Fibroblast of skin of abdomen (primary cell): ENCODE measurements around the gene TLE3.
A peak's percentile ranks its signal among the peaks of the same experiment; 100 is the strongest.

Experiments
- DNase-seq: peaks from one replicate; pipeline ENCODE4 v3.0.0-alpha.2; 2013

Gene TLE3

DNA sequence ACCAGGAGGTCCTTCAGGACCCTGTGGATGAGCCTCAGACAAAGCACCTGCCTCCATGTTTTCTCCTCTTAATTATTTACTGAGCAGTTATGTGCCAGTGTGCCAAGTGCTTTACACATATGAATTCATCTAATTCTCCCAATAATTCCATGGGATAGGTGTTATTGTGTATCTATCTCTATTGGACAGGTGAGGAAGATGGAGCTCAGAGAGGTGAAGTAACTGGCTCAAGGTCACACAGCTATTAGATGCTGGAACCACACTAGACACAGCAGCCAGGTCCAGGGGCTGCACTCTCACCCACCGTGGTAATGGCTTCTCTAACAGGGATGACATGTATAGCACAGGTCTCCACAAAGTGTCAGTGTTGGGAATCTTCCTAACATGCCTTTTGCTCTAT lies 70.2 kb downstream of the TLE3 start:
- DNase-seq: no peak

DNA sequence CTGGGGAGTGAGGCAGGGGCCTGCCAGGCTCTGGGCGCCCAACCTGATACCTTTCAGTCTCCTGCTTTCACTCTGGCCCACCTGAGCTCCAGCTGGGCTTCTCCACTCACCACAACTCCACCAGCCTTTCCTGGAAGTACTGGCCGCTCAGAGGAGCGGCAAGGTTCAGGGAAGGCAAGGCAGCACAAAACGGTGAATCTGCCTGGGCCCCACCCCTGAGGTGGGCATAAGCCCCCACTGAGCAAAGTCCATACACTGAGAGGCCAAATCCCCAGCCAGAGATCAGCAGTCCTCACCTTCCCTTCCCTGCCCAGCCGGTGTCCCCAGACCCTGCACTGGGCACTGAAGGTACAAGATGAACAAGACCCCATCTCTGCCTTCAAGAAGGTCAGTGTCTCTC lies 70.7 kb downstream of the TLE3 start:
- no peak for DNase-seq

DNA sequence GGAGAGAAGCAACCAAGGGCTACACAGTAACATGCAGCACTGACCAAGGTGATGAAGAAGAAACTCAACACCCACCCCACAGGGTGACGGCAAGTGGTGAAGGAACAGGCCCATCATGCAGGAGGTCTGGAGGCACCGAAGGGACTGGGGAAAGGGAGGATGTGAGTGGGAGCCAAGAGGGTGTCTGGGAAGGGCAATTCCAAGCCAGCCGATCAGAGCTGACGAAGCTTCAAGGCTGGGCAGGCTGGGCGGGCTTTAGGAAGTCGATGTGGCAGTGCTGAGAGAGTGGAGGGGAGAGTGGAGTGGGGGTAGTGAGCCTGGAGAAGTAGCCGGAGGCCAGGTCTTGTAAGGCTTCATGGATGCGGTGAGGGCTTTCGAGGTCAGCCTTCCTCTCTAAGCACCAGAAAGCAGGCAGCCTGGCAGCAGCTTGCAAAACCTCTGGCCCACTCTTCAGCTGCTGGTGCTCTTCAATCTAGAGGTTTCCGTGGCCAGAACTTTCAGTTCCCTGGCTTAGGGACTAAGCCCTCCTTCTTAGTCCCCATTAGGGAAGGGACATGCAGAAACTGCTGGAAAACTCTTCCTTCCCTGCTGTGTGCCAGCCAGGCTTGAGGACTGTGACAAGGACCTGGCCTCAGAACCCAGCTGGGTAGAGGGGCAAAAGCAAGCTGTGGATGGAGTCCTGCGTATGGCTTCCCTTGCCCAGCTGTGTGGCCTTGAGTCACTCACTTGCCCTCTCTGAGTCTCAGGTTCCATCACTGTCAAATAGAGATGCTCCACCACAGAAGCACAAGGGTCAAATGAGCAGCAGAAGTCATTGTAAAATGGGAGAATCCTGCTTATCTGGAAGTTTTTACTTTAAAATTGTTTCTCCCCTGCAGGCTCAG lies 72.1 kb downstream of the TLE3 start:
- no peak for DNase-seq

DNA sequence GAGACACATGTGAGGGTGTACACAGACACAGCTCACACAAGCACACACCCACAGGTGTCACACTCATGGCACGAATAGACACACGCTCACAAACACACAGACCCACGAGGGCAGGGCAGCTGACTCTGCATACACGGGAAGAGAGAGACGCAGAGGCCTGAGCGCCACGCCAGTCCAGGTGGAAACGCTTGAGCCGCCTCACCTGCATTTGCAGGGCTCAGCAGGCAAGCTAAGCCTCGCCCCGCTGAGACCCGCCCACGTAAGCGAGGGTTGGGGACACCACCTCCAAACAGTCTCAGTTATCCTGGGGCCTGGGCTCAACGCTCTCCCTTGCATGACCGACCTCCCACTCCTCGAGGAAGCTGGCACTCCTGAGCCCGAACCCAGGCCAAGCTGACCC lies 73.2 kb downstream of the TLE3 start:
- no peak for DNase-seq

DNA sequence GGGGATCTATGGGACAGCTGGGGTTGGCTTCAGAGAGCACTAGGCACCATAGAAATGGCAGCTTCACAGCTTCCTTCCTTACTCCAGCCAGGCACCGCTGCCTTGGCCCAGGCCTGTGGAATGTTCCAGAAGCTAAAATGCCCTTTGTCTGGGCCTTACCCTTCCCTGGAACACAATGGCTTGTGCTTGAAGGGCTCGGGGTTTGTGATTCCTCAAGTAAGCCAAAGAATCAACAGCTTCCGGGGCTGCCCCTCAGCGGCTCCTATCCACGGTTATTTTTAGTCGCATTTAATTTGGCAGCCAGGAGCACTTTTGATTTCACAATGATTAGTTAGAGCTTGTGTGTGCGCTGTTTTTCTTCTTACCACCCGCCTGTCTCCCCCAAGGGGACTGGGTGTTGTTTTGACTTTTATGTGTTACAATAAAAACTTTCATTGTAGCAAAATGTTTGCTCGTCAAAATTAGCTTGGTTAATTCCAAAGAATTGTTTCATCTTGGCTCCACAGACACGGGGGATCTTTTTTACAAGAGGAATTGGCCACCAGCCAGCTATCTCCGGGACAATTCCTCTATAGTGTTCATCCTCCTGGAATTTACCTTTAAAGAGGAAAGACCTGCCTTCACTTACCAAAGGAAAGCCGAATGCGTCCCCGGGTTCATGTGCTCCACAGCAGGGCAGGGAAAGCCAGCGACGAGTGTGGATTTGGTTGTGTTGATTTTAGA lies 73.8 kb downstream of the TLE3 start:
- peak; percentile 77 for DNase-seq

DNA sequence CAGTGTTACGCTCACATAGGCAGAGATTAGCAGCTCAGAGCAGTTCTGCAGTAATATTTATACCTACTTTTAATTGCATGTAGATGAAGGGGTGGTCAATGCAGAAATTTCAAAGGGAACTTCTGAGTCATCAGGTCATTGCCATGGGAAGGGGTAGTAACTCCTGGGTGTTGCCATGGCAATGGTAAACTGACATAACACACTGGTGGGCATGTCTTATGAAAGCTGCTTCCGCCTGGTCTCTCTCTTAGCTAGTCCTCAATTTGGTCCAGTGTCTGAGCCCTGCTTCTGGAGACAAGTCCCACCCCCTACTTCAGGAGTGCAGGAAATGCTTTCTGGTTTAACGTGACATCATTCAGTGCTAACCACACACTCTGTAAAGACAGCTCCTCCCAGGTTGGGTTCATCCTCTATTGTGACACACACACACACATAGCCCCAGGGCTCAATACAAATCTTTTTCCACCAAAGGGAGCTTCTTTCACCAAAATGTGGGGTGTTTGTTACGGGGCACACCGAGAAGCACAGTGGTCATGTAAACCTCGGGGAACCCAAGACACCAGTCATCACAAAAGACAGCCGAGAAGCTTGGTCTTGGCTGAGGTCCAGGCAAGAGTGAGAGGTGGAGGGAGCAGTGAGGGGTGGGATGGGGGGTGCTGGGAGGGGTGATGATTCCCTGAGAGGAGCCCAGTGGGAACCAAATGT lies 74.5 kb downstream of the TLE3 start:
- DNase-seq: peak; percentile 90

DNA sequence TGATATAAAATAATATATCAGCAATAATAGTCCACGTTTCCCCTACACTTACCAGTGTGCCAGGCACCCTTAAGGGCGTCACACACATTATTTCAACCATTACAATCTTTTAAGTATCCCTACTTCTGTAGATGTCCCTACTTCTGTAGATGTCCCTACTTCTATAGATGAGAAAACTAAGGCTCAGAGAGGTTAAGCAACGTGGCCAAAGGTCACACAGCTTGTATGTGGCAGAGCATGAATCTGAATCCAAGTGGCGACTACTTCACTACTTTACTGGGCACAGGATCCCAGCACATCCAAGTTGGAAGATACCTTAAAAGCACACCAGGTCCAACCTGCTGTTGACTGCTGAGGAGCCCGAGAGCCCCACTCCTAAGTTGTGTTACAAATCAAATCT lies 77.5 kb downstream of the TLE3 start:
- DNase-seq: no peak

DNA sequence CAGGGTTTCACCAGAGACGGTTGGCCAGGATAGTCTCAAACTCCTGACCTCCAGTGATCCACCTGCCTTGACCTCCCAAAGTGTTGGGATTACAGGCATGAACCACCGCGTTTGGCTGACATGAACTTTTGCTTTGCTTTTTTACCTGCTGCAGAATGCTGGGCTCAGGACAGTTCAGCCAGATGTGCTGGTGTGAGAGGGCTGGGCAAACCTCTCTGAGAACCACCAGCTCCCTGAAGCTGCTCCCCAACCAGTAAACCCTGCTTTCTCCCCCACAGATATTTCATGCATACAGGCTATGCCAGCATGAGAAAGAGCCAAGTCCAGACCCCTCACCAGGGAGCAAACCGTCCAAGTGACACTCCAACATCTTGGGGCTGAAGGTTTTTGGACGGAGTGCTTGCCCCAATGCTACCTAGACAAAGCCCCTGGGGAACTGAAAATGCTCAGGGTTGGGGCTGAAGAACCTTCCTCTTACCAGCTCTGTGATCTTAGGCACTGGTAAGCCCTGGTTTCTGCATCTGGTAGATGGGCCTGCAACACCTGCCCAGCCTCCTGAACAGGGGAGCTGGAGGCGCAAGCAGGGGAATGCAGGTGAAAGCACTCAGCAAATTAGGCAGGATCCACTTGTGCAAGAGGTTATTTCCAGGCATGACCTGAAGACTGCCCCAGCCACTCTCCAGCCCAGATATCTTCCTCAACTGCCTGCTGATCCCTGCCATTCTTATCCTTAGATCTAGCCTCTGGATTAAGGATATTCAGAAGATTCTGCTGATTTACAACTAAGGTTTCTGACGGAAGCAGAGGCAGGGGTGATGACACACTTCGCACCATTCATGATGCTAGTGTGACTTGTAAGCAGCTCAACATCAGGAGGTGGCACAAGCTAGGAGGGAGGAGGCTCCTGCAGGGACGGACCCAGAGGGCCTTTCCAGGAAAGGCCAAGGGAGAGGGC lies 78.8 kb downstream of the TLE3 start:
- DNase-seq: no peak

DNA sequence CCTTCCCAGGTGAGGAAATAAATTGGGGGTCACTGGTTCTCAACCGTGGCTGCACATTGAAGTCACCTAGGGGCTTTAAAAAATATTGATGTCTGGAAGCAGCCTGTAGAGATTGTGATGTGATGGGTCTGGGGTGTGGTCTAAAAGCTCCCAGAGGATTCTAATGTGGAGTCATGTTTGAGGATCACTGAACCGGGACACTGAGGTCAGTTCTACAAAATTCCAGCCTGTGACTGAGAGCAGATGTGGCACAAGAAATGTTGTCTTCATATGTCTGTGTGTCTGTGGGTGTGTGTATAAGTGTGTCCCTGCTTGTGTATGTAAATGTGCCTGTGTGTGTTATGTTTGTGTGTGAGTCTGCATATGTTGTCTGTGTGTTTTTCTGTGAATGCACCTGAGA lies 79.9 kb downstream of the TLE3 start:
- no peak for DNase-seq

DNA sequence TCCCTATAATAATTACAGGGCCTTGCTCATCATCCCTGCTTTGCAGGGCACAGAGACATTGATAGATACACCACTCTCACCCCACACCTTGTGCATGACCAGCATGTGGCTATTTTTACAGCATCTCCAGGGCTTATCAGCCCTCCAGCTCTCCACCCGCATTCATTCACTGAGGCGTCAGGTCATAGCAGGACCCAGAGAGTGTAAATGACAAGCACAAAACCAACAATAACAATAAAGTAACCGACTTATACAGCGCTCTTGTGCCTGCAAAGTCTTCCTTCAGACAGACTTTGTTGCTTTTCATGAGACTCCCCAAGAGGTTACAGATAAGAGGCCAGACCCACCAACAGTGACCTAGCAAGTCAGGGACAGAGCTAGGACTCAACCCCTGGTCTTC lies 80.7 kb downstream of the TLE3 start:
- no peak for DNase-seq

DNA sequence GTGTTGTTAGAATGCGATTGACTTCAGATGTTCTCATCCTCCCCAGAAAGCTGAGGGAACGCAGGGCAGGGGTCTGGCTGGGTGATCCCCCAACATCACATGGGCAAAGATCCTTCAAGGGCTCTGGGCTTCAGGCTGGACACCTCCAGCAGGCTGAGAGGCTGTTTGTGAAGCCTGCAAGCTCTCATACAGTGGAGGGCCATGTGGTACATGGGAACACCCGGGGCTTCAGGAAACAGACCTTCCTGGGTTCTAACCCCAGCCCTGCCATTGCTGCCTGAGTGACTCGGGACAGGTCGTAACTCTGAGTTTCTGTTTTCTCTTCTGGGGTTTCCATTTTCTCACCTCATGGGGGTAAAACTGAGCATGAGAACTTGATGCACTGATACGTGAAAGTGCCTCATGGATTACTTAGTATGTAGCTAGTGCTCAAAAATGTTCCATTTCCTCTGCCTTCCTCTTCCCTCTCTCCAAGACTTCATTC lies 81.2 kb downstream of the TLE3 start:
- DNase-seq: no peak

DNA sequence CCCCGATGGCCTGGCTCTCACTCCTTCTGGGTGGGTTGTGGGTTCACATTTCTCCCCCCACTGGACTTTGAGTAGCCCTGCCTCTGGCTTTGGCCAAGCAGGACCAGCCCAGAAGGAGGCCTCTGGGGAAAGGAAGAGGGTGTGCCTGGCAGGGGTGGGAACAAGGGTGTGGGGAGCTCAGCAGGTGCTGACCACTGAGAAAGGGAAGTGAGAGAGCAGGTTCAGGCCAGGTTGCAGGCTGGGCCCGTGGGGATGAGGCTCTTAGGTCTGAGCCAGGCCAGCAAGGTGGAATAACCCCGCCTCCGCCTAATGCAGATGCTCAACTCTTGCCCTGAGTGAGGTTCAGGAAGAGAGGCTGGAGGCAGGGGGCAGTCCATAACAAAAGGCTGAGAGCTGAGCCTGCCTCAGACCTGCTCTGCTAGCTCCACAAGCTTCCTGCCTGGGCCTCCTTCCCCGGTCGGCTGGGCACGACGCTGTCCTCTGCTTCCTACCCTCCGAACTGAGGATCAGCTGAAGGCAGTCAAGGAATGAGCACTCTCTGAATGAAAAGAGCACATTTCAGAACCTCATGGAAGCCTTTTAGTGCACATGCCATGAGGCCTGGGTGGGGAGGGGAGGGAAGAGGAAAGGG lies 82.7 kb downstream of the TLE3 start:
- no peak for DNase-seq

DNA sequence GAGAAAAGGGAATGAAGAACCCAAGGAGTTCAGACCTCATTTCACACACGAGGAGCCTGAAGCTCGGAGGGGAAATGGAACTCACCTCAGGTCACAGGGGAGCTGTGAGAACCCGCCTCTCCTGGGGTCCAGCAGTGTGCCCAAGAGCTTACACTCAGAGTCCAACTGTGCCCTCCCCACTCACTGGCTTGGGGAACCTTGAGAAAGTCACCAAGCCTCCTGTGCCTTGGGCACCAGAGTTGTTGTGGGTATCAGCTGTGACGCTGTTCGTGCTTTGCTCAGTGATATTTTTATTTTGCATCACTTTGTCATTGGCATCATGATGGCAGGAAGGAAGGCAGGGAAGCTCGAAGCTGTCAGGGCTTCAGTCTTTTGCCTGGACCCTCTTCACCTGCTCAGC lies 83.4 kb downstream of the TLE3 start:
- no peak for DNase-seq

DNA sequence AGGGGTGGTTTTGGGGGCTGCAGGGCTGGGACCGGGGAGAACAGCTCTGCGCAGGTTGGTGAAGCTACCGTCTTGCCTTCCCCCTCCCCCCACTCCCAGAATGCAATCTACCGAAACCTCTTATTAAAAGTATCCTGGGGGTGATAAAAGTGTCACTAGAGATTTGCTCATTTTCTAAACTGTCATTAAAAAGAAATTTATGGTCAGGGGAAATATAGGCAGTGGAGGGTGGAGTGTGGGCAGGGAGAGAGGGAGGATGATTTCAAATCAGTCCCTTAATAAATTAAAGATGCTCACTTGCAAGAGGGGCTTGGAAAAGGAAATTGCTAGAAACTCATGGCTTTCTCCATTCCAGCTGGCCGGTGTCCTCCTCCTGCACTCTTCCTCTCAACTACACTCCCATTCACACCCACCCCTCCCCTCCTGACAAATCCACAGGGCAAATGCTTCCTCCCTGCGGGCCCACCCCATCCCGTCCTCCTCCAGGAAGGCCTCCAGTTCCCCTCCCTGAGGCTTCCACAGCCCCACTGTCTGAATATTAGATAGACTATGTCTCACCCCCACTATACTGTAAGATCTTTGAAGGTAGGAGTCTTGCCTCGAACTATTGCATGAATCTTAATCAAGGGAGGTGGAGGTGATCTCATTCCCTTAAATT lies 83.9 kb downstream of the TLE3 start:
- no peak for DNase-seq

DNA sequence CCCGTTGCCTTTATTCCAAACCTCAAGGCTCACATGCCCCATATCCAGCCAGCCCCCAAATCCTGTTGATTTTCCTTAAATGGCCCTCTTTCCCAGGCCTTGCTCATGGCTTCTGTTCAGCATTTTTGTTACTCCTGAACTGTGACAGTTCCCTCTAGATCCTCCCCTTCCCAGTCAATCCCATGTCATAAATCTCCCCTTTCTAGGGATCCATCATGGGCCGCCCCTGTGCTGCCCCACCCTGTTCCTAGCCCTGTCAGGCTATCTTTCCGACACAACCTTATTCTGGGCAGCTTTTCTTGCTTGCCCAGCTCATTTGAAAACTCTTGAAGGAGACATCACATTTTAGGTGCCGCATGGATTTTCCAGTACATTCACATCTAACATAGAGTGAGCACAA lies 84.8 kb downstream of the TLE3 start:
- DNase-seq: no peak

DNA sequence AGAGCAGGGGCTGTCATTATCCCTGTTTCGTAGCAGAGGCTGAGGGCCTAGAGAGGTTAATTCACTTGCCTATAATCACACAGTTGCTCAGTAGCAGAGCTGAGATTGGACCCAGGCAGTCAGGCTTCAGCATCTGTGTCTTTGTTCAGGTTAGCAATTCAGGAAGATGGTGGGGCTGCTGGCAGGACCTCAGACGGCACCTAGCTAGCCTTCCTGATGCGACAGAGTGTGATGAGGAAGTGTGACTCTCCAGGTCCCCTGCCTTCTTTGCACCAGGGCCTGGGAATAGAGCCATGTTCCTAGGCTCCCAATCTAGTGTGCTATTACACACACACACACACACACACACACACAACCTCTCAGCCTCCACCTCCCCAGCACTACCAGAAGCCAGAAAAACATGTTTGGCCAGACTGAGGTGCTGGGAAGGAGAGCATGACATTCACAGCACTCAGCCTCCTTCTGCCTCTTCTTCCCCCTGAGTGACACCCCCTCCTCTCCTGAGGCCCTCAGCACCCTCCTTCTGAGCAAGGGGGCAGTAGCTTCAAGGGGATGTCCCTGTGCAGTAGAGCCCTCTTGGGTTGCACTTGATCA lies 88.9 kb downstream of the TLE3 start:
- no peak for DNase-seq

DNA sequence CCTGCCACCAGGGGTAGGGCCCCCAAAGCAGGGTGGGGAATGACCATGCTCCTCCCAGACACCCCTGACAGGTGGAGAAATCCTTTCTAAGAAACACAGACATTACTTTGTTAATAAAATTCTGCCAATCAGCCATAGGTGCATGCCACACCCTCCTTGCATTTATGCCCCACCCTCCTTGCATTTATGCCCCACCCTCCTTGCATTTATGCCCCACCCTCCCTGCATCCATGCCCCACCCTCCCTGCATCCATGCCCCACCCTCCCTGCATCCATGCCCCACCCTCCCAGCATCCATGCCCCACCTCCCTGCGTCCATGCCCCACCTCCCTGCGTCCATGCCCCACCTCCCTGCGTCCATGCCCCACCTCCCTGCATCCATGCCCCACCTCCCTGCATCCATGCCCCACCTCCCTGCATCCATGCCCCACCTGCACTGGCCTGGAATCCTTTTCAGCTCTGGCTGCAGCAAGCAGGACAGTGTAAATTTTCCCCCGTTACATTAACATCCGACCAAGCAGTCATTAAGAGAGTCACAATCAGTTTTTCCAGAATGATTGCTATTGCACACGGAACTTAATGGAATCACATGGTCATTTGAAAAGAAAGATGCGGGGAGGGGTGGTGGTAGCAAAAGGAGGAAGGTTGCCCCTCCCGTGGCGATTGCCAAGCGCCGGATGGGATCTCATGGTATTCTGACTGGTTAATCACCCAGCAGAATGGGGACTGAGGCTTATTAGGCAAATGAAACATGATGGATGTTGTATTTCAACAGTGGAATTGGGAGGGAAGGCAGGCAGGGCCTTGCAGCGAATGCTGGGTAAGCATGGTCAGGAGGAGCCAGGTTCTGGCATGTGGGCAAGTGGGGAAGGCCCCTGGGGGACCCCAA lies 91.2 kb downstream of the TLE3 start:
- DNase-seq: no peak

DNA sequence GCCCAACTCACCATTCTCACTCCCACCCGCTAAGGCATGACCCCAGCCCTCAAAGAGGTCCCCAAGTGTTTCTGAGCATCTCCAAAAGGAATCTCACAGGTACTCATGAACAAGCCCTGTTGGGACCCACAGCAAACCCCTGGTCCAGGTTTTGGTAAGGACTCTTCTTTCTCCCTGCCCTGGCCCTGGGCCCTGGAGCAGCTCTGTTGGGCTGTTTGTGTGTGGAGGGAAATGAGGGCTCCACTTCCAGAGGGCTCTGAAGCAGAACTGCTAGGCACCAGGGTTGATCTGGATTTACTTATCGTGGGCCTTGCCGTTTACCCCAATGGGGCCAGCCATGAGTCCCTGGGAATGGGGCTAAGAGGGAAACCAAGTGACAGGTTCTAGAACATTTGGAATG lies 92.9 kb downstream of the TLE3 start:
- DNase-seq: no peak

DNA sequence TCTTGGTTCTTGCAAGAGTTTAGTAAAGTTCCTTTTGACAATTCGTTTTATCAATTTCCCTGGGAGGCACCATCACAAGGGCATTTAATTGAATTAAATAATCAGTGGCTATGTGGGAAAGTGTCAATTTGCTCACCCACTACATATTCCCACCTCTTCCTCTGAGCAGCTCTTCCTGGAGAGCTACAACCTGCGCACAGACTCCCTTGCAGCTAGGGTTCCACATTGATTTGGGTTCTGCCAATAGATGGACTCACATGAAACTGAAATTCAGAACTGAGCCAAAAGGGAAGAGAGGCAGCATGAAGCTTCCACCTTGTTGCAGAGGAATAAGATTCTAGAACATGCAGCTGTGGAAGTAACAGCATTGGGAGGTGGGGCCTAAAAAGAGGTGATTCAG lies 94.8 kb downstream of the TLE3 start:
- no peak for DNase-seq

DNA sequence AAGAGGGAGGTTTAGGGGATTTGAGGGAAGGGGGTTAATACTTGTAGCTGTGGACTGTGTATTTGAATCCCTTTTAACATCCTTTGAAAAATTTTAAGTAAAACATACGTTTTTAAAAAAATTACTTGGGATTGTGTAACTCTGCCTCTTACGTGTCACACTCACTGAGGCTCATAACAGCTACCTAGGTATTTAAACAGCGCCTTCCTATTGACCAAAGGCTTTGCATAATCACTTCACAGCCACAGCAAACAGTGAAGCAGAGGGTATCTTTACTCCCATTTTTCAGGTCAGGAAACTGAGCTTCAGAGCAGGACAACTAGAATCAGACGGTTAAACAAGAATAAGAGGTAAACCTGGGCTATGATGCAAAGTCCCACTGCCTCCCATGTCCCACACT lies 95.9 kb downstream of the TLE3 start:
- DNase-seq: no peak
